DMS153 treated with DMSO at 0.1 percent for 48 hours (cell line): Measurements from ENCODE around the gene HAPLN3.

ENCODE experiments used
- DNase-seq: peaks from one replicate; lab custom pipeline; 2025; ENCODE audit not compliant: unreplicated experiment; lab: John Stamatoyannopoulos, UW

The HAPLN3 gene

DNA sequence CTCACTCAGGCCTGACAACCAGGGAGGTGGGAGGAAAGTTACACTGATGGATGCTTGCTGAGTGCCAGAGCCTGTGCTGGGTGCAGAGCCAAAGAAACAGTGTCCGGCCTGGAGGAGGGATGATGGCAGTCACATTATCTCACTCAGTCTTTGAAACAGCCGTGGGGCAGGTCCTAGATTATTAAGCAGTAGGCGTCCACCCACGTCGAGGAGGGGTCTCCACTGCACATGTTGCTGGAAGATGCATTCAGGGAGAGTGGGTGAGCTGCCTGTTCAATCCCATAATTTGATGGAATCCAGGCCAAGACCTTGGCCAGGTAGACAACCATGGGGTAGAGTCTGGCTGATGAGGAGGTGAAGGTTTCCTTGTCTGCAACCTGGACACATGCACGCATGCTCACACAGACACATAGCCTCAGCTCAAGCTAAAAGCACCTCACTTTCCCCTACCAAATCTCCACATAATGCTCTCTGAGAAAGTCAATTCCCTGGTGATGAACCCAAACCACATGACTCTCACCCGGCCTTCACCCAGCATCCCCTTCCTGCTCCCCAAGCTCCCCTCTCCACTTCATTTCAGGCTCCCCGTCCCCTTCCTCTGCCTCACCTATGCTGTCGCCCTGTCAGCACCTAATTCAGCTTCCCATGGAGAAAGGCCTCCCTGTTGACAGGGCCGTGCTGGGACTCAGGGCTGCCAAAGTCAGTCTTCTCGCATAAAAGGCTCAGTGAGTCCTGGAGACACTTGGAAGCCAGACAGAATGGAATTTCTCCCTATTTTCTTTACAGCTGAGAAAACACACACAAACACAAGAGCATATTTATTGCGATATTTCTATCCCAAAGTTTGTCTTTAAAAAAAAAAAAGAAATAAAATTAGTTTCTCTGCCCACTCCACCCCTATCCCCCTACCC is 62.3 kb downstream of the HAPLN3 start:
- DNase-seq = no peak

DNA sequence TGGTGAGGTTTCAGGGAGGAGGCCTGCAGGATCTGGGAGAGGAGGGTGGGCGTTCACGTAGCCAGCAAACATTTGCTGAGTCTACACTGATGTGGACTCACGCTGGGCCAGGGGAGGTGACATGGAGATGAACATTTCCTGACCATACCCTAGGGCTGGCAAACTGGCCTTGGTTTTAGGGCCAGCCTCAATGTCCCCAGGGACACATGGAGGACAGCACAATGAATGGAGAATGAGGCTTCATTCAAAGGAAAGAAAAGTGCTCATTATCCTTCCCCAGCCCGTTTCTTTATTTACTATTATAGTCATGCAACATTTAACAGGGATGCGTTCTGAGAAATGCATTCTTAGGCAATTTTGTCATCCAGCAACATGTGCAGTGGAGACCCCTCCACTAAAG is 65.3 kb downstream of the HAPLN3 start:
- no peak for DNase-seq

DNA sequence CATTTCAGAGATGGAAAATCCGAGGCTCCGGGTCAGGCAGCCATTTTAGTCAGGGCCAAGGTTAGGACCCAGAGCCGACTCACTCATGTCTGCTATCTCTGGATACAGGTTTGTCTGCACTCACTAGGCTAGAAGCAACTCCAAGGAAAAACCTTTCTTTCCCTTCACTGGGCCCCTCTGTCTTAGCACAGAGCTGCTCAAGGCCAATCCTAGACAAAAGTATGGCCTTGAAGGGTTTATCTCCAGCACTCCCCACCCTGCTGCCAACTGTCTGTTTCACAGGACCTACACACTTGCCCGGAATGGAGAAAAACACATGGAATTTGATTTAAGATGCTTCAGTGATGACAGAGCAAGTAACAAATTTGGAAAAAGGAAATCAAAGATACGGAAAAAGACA is 66.6 kb downstream of the HAPLN3 start:
- DNase-seq = no peak
